Loucy (cell line): Measurements from ENCODE around the gene N4BP3.

Experiments used
- CTCF ChIP-seq: fragments of 200-600 bp; sonication (generic); conservative IDR thresholded peaks from 2 replicates; pipeline ENCODE4 v1.5.1; 2014; ENCODE audit warnings: mild to moderate bottlenecking, antibody characterized with exemption, low read length
- EZH2phosphoT487 ChIP-seq: fragments of 200-600 bp; IDR thresholded peaks from 2 replicates; pipeline ENCODE4 v1.6.1; 2018; ENCODE audit warnings: antibody characterized with exemption, mild to moderate bottlenecking, moderate library complexity, borderline replicate concordance

GRCh38 chr5:178067755-178068154 lies 45.6 kb upstream of the N4BP3 start:
- TF ChIP-seq CTCF, result no peak
- TF ChIP-seq EZH2phosphoT487, result no peak
